OCI-LY1 (cell line): ENCODE results near the gene PAX4.

Experiments
- EZH2 ChIP-seq: fragments of 200-600 bp; sonication (generic), shearing (Covaris generic); IDR thresholded peaks from 2 replicates; pipeline ENCODE4 v1.8.0; 2017; ENCODE audit warnings: borderline replicate concordance, mixed run types, mild to moderate bottlenecking, antibody characterized with exemption, low read length, moderate library complexity, mixed read lengths
- TF ChIP-seq, protein P1 (sequence below): fragments of 200-600 bp; sonication (generic), shearing (Covaris generic); IDR thresholded peaks from 2 replicates; pipeline ENCODE4 v1.5.1; 2017; ENCODE audit warnings: mild to moderate bottlenecking, antibody characterized with exemption, low read length, moderate library complexity, mixed read lengths

DNA sequence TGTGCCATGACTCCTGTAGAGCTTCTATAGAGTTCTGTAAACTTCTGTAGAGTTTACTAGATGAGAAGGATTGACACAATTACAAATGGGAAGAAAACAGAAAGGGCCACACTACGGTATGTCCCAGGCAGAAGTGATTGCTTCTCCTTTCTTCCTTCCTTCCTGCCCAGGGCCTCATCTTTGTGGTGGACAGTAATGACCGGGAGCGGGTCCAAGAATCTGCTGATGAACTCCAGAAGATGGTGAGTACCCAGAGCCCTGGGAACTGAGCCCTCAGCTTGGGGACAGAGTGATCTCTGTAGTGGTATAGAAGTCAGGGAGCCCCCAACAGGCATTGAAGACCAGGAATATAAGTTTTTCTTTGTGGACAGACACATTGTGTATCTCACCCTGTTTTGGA, 28.0 kb downstream of the PAX4 start:
- TF ChIP-seq, protein P1, sequence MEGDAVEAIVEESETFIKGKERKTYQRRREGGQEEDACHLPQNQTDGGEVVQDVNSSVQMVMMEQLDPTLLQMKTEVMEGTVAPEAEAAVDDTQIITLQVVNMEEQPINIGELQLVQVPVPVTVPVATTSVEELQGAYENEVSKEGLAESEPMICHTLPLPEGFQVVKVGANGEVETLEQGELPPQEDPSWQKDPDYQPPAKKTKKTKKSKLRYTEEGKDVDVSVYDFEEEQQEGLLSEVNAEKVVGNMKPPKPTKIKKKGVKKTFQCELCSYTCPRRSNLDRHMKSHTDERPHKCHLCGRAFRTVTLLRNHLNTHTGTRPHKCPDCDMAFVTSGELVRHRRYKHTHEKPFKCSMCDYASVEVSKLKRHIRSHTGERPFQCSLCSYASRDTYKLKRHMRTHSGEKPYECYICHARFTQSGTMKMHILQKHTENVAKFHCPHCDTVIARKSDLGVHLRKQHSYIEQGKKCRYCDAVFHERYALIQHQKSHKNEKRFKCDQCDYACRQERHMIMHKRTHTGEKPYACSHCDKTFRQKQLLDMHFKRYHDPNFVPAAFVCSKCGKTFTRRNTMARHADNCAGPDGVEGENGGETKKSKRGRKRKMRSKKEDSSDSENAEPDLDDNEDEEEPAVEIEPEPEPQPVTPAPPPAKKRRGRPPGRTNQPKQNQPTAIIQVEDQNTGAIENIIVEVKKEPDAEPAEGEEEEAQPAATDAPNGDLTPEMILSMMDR: no peak
- no peak for TF ChIP-seq EZH2
